CD14-positive monocyte (primary cell): Measurements from ENCODE around the gene CENPL. TPM values are rescaled to one million over a fixed set of nuclear protein-coding genes. Genes with fewer than 3 reads are reported as not detected.
"Not testable (repeated sequence)": the region's sequence is repeated elsewhere in the genome, so short reads cannot be mapped to it uniquely, and the experiment has no call there.

Experiments
- DNase-seq, 3 donors: peaks; one replicate each; pipeline ENCODE4 v3.0.0-alpha.2; 2011 to 2022
- H2AFZ ChIP-seq: 2 replicates; pipeline ENCODE4 v1.6.0; 2012; ENCODE audit warnings: mild to moderate bottlenecking, low read depth, low read length, inconsistent platforms; ENCODE audit not compliant: insufficient read depth, poor library complexity, severe bottlenecking
- H3K27ac ChIP-seq, 2 donors: 1 replicate in 1 of 2; 2 replicates in 1 of 2; pipeline ENCODE4 v1.5.1; 2012 to 2013; ENCODE audit warnings: low read length in 2 of 2, control low read depth in 1 of 2, inconsistent platforms in 1 of 2, low read depth in 1 of 2, mild to moderate bottlenecking in 1 of 2
- H3K27me3 ChIP-seq, 2 donors: one replicate each; pipeline versions ENCODE4 v1.6.0 to v1.6.1; 2011 to 2013; ENCODE audit warnings: low read length in 2 of 2; ENCODE audit not compliant: control insufficient read depth in 2 of 2, insufficient read depth in 2 of 2
- H3K36me3 ChIP-seq, 2 donors: replicated peaks in 1 of 2; 1 replicate in 1 of 2; 2 replicates in 1 of 2; pipeline versions ENCODE4 v1.5.1 to v1.6.1; 2012 to 2013; ENCODE audit warnings: low read length in 2 of 2, control low read depth in 1 of 2, inconsistent platforms in 1 of 2, mild to moderate bottlenecking in 1 of 2; ENCODE audit not compliant: insufficient read depth in 2 of 2, control insufficient read depth in 1 of 2
- H3K4me1 ChIP-seq, 2 donors: 1 replicate in 1 of 2; 2 replicates in 1 of 2; pipeline versions ENCODE4 v1.5.1 to v1.6.1; 2012 to 2013; ENCODE audit warnings: low read length in 2 of 2, control low read depth in 1 of 2, inconsistent platforms in 1 of 2, mild to moderate bottlenecking in 1 of 2, moderate library complexity in 1 of 2; ENCODE audit not compliant: insufficient read depth in 2 of 2, control insufficient read depth in 1 of 2
- H3K4me2 ChIP-seq: replicated peaks from 2 replicates; pipeline ENCODE3; 2012; ENCODE audit warnings: low read length, moderate library complexity, mild to moderate bottlenecking; ENCODE audit not compliant: poor library complexity, severe bottlenecking; ENCODE audit errors: extremely low read depth
- H3K4me3 ChIP-seq, 3 experiments: fragments of 200-600 bp in 1 of 3; sonication (generic) in 1 of 3; replicated peaks in 1 of 3; 1 replicate in 2 of 3; 2 replicates in 1 of 3; pipeline ENCODE4 v1.5.1; 2011 to 2013; ENCODE audit warnings: low read length in 3 of 3, mild to moderate bottlenecking in 3 of 3, control low read depth in 2 of 3, low read depth in 2 of 3, inconsistent platforms in 1 of 3, moderate library complexity in 1 of 3
- H3K79me2 ChIP-seq: 2 replicates; pipeline ENCODE4 v1.6.0; 2012; ENCODE audit warnings: mild to moderate bottlenecking, control low read depth, inconsistent platforms, low read length, moderate library complexity; ENCODE audit not compliant: insufficient read depth
- H3K9ac ChIP-seq: 2 replicates; pipeline ENCODE4 v1.6.0; 2017; ENCODE audit warnings: low read length, mild to moderate bottlenecking; ENCODE audit not compliant: insufficient read depth, poor library complexity, severe bottlenecking
- H3K9me3 ChIP-seq, 2 donors: replicated peaks in 1 of 2; 1 replicate in 1 of 2; 2 replicates in 1 of 2; pipeline versions ENCODE4 v1.5.1 to v1.6.1; 2012 to 2013; ENCODE audit warnings: low read length in 2 of 2, control low read depth in 1 of 2; ENCODE audit not compliant: control insufficient read depth in 1 of 2, insufficient read depth in 1 of 2
- H4K20me1 ChIP-seq: 2 replicates; pipeline ENCODE4 v1.6.0; 2012; ENCODE audit warnings: mild to moderate bottlenecking, low read length, control low read depth, moderate library complexity; ENCODE audit not compliant: insufficient read depth
- H3K27ac Mint-ChIP-seq, 7 donors: one replicate each; pipeline ENCODE4 v1.8.0; 2020; ENCODE audit warnings: mild to moderate bottlenecking in 7 of 7, mixed read lengths in 7 of 7, moderate library complexity in 6 of 7, inconsistent platforms in 2 of 7
- H3K27me3 Mint-ChIP-seq, 3 donors: one replicate each; pipeline ENCODE4 v1.8.0; 2021 to 2022; ENCODE audit warnings: low read depth in 3 of 3, mild to moderate bottlenecking in 3 of 3, mixed read lengths in 3 of 3, moderate library complexity in 3 of 3, inconsistent platforms in 1 of 3
- H3K36me3 Mint-ChIP-seq, 2 donors: one replicate each; pipeline ENCODE4 v1.8.0; 2020; ENCODE audit warnings: mixed read lengths in 2 of 2, inconsistent platforms in 1 of 2, mild to moderate bottlenecking in 1 of 2
- H3K4me1 Mint-ChIP-seq: one replicate; pipeline ENCODE4 v1.8.0; 2020; ENCODE audit warnings: mild to moderate bottlenecking, mixed read lengths
- H3K4me3 Mint-ChIP-seq, 2 donors: one replicate each; pipeline ENCODE4 v1.8.0; 2020; ENCODE audit warnings: mild to moderate bottlenecking in 2 of 2, mixed read lengths in 2 of 2, moderate library complexity in 1 of 2
- H3K9me3 Mint-ChIP-seq, 7 donors: one replicate each; pipeline ENCODE4 v1.8.0; 2020 to 2022; ENCODE audit warnings: mixed read lengths in 7 of 7, mild to moderate bottlenecking in 6 of 7, moderate library complexity in 6 of 7, inconsistent platforms in 2 of 7
- CTCF ChIP-seq: fragments of 200-600 bp; IDR thresholded peaks from one replicate; pipeline ENCODE4 v1.8.0; 2022; ENCODE audit warnings: antibody characterized with exemption, mild to moderate bottlenecking
- WGBS: methylation state at CpG from one replicate; pipeline ENCODE4 v1.1.5; 2013; ENCODE audit warnings: missing lambda C conversion rate; ENCODE audit not compliant: insufficient coverage; 5-methylcytosine and 5-hydroxymethylcytosine counted together
- intact Hi-C, 2 donors: fragments of 100-400 bp; cut with micrococcal nuclease; formaldehyde crosslinking; loops; one replicate each; pipeline versions ENCODE4 v1.15.0 to v1.15.1; 2023
- polyA plus RNA-seq, 3 donors: library from polyadenylated mRNA; depleted of rRNA in 1 of 3; unstranded in 2 of 3; stranded (reverse) in 1 of 3; fragments of 300-500 nt in 2 of 3; fragments of >200 nt in 1 of 3; fragmentation: Illumina TruSeq in 2 of 3; gene quantifications; 1 replicate in 2 of 3; 2 replicates in 1 of 3; pipeline ENCODE4 v1.2.3, GENCODE V29; 2012 to 2021

CENPL gene
- polyA plus RNA-seq, 3 donors = 0.49 to 2.6 (median 0.81) TPM

- Histone ChIP-seq H4K20me1 (no peaks in the 10 kb centered on the region), H3K36me3 (peaks cover 50 to 87% of the 10 kb centered on the region in 2 donors), H3K4me1 (no peaks in the 10 kb centered on the region), H3K9me3 (no peaks in the 10 kb centered on the region), H3K27ac (no peak overlapping the region), H3K79me2 (peaks cover 4% of the 10 kb centered on the region), H3K4me3 (no peak overlapping the region), H3K9ac (no peak overlapping the region), H3K27me3 (no peaks in the 10 kb centered on the region), H3K4me2 (no peak overlapping the region), H2AFZ (no peak overlapping the region)
- Mint-ChIP-seq H3K4me3 (no peak overlapping the region), H3K4me1 (no peaks in the 10 kb centered on the region), H3K27me3 (no peaks in the 10 kb centered on the region), H3K36me3 (peaks cover 40 to 71% of the 10 kb centered on the region in 2 donors), H3K9me3 (no peaks in the 10 kb centered on the region), H3K27ac (no peak overlapping the region)
- intact Hi-C loops = no loop called here
- WGBS = 90% methylated on average over 2 of the region's 2 CpGs
- no peak for TF ChIP-seq CTCF
- DNase-seq = no peak
These were observed 21.7 kb downstream of the CENPL start for GRCh38 chr1:173802961-173803360.

GRCh38 chr1:173799995-173800394 is 24.7 kb downstream of the CENPL start:
- peaks cover 30 to 64% of the 10 kb centered on the region in 2 donors for H3K36me3 Mint-ChIP-seq
- H3K27ac ChIP-seq, H4K20me1 ChIP-seq, H3K9ac ChIP-seq, intact Hi-C loops, H2AFZ ChIP-seq, H3K27me3 ChIP-seq, H3K4me1 ChIP-seq, H3K9me3 Mint-ChIP-seq, H3K9me3 ChIP-seq, H3K4me1 Mint-ChIP-seq, H3K27ac Mint-ChIP-seq, H3K27me3 Mint-ChIP-seq, H3K79me2 ChIP-seq, H3K4me3 Mint-ChIP-seq, H3K4me3 ChIP-seq, H3K4me2 ChIP-seq, DNase-seq: not testable (repeated sequence)
- H3K36me3 ChIP-seq = peaks cover 31 to 72% of the 10 kb centered on the region in 2 donors
- no CpG with 5 or more reads among the region's 1 CpG for WGBS
